GM20431 (cell line): ENCODE data around the gene CYTH4.

ENCODE experiments used
- in situ Hi-C: fragments of 300-500 bp; cut with MseI, MboI; formaldehyde crosslinking; loops from one replicate; pipeline ENCODE4 v1.15.0; 2020; ENCODE audit warnings: low sequenced_read_pairs; ENCODE audit not compliant: unreplicated experiment

The CYTH4 gene

GRCh38 chr22:37320726-37321677 is 38.7 kb downstream of the CYTH4 start:
- in situ Hi-C loops = loop anchor here (10.0 kb wide), 1 partner anchor 114 kb away; no protein-coding TSS in a partner anchor

GRCh38 chr22:37324340-37325038 is 42.2 kb downstream of the CYTH4 start:
- in situ Hi-C loops = loop anchor here (10.0 kb wide), 1 partner anchor 110 kb away; no protein-coding TSS in a partner anchor

GRCh38 chr22:37325039-37325395 is 42.7 kb downstream of the CYTH4 start:
- in situ Hi-C loops = loop anchor here (10.0 kb wide), 1 partner anchor 110 kb away; no protein-coding TSS in a partner anchor

- in situ Hi-C loops = loop anchor here (10.0 kb wide), 1 partner anchor 108 kb away; no protein-coding TSS in a partner anchor
Measured at GRCh38 chr22:37326726-37327125, 44.4 kb downstream of the CYTH4 start.

- in situ Hi-C loops = loop anchor here (10.0 kb wide), 1 partner anchor 107 kb away; no protein-coding TSS in a partner anchor
Measured at GRCh38 chr22:37328017-37328416, 45.7 kb downstream of the CYTH4 start.

GRCh38 chr22:37328538-37329237 is 46.4 kb downstream of the CYTH4 start:
- in situ Hi-C loops = loop anchor here (10.0 kb wide), 1 partner anchor 106 kb away; no protein-coding TSS in a partner anchor

GRCh38 chr22:37329238-37330140 is 47.2 kb downstream of the CYTH4 start:
- in situ Hi-C loops = loop anchor here (10.0 kb wide), 1 partner anchor 105 kb away; no protein-coding TSS in a partner anchor

GRCh38 chr22:37330200-37331033 is 48.1 kb downstream of the CYTH4 start:
- in situ Hi-C loops = no loop called here

GRCh38 chr22:37331034-37331428 is 48.7 kb downstream of the CYTH4 start:
- in situ Hi-C loops = no loop called here

- in situ Hi-C loops = no loop called here
Measured at GRCh38 chr22:37331856-37332536, 49.7 kb downstream of the CYTH4 start.

- in situ Hi-C loops = no loop called here
Measured at GRCh38 chr22:37333724-37334460, 51.6 kb downstream of the CYTH4 start.

- in situ Hi-C loops = no loop called here
Measured at GRCh38 chr22:37334461-37334858, 52.2 kb downstream of the CYTH4 start.

- in situ Hi-C loops = no loop called here
Measured at GRCh38 chr22:37334859-37335805, 52.8 kb downstream of the CYTH4 start.

GRCh38 chr22:37335806-37336199 is 53.5 kb downstream of the CYTH4 start:
- in situ Hi-C loops = no loop called here

- in situ Hi-C loops = no loop called here
Measured at GRCh38 chr22:37336579-37336978, 54.3 kb downstream of the CYTH4 start.
